HG03060 (cell line): ENCODE measurements around the gene C12orf56.
"Not testable (repeated sequence)": the region's sequence is repeated elsewhere in the genome, so short reads cannot be mapped to it uniquely, and the experiment has no call there.

Experiments used
- ATAC-seq: cut with Tn5 transposase; IDR thresholded peaks from one replicate; pipeline ENCODE4 v1.9.1; 2021; ENCODE audit warnings: low read depth, moderate number of reproducible peaks; ENCODE audit not compliant: unreplicated experiment

C12orf56 gene

GRCh38 chr12:64252681-64253080, 137.9 kb downstream of the C12orf56 start:
- no peak for ATAC-seq

DNA sequence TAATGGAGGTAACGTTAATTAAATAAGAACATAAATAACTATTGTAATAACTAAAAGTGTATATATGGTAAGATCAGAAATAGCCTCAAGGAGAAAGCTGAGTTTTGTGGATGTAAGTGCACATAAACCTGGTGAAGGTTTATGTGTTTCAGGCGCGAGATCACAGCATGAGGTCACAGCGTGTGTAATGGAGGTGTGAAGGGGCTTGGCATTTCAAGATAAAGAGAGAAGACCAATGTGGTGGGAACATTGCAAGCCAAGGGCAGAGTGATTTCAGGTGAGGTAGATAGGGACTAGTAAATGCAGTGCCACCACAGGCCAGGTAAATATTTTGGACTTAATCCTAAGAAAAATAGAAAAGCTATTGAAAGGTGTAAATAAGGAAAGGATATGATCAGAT, 146.7 kb downstream of the C12orf56 start:
- ATAC-seq = no peak

DNA sequence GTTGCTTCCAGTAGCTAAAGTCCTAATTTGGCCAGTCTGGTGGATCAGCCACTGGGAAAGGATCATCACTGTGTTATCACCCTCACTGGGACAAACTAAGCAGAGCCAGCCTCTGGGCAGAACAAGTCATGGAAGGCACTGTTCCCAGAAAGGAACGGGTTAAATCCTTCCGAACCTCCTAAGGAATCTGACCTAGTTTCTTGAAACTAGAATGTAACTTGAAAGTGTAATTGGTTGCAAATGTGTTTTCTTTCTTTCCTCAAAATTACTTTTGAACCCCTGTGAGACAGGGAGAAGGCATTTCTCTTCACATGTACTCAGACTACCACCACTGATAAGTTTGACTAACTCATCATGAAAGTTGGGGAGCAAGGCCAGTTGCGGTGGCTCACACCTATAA, 149.8 kb downstream of the C12orf56 start:
- ATAC-seq = no peak

DNA sequence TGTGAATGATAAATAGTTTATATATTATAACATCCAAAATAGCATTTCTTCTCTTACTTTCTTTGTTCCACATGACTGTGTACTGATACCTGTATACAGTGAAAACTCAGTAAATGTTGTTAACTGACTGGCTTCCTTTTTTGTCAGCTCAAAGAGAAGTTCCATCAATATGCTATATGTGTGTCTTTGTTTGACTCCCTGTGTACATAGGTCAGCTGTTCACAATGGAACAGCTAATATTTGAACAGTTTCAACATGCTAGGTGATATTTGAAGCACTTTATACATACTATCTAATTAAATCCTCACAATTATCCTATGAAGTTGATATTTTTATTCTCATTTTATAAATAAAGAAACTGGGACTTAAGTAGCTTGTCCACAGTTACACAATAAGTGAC, 153.2 kb downstream of the C12orf56 start:
- no peak for ATAC-seq

- no peak for ATAC-seq
Observed at GRCh38 chr12:64236549-64236948, 154.0 kb downstream of the C12orf56 start.

DNA sequence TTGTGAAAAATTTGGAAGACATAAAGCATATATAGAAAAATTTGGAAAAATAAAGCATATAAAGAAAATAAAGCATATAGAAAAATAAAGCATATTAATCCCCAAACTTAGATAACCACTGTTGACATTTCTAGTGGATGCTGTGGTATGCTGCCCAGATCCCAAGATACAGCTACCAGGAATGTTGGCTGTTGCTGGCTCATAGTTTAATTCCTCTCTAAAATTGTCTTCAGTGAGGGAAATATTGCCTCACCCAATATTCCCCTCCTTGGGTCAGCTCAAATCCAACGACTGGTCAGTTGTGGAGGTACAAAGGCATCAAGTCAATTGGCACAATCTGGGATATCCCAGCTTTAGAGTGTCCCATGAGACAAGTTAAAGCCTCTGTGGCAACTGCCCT, 158.4 kb downstream of the C12orf56 start:
- ATAC-seq = no peak

GRCh38 chr12:64229796-64230195, 160.8 kb downstream of the C12orf56 start:
- ATAC-seq = no peak

DNA sequence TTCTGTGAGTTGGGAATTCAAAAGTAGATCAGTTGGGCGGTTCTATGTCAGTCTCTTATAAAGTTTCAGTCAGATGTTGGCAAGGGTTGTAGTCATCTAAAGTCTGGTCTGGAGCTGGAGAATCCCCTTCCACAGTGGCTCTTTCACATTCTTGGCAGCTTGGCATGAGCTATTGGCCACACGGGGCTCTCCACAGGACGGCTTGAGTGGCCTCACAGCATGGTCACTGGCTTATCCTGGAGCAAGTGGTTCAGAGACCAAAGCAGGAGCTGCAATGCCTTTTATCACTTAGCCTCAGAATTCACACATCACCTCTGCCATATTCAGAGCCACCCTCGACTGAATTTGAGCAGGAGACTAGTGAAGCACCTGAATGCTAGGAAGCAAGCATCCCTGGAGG, 161.3 kb downstream of the C12orf56 start:
- ATAC-seq = no peak

- ATAC-seq = no peak
Observed at GRCh38 chr12:64225626-64226025, 164.9 kb downstream of the C12orf56 start.

DNA sequence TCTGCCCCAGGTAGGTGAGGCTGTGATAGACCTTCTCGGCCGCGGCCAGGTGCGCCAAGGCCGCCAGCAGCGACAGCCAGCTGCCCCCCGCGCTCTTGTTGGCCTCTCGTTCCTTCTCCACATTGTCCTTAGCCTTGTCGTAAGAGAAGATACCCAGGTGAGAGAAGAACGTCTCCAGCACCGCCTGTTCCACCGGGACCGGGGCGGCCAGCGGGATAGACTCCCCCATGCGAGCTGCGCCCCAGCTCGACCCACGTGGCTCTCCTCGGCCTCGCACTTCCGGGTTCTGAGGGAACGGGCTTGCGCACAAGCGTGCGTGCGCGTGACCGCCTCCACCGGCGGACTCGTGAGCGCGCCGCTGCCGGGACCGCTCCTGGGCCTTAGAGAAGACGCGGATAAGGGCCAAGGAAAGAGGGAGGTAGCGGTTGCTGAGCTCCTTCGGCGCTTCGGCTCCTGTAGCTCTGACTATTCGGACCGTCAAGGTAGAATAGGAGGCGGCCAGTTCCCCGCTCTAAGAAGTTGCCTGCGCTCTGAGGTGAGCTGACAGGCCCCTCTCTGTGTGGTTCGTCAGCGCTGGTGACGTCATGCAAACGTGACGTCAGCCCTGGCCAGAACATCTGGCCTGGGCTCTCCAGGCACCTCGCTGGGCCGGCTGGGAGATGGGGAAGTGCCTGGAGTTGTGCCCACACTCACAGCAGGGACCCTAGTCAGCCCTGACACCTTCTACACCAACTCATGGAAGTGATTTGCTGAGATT, 168.4 kb downstream of the C12orf56 start, which contains the start of gene KICS2:
TSS of gene KICS2 (minus strand) at position 288 of the 757 bp plus-strand sequence. CDS start at position 229, 59 bp downstream.
- ATAC-seq = peak; percentile 86

- ATAC-seq = peak; percentile 18
Observed at GRCh38 chr12:64221651-64222008, 168.9 kb downstream of the C12orf56 start.

DNA sequence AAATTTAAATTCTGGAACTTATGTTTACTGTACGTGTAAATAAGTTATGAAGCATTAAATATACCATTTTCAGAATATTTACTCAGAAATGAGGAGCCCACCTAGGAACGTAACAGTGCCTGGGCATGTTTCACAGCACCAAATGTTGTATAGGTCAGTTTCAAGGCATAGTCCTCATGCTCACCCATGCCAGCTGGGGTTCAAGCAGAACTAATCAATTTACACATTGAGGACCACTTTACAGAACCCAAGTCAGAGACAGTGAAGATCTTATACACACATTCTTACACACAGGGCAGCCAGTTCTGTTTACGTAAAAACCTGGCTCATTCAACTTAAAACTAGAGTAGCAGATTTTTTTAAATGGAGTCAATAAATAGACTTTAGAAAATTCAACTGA, 170.5 kb downstream of the C12orf56 start:
- ATAC-seq = no peak

- ATAC-seq = no peak
Observed at GRCh38 chr12:64219145-64219544, 171.4 kb downstream of the C12orf56 start.

GRCh38 chr12:64218597-64218996, 172.0 kb downstream of the C12orf56 start:
- ATAC-seq = no peak

DNA sequence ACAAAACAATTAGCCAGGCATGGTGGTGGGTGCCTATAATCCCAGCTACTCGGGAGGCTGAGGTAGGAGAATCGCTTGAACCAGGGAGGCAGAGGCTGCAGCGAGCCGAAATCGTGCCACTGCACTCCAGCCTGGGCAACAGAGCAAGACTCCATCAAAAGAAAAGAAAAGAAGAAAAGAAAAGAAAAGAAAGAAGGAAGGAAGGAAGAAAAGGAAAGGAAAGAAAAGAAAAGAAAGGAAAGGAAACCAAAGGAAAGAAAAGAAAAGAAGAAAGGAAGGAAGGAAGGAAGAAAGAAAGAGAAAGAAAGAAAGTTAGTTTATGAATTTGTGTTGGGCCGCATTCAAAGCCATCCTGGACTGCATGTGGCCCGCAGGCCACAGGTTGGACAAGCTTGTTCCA, 172.9 kb downstream of the C12orf56 start:
- not testable (repeated sequence) for ATAC-seq

- no peak for ATAC-seq
Observed at GRCh38 chr12:64216239-64216638, 174.3 kb downstream of the C12orf56 start.
